HG03469 (cell line): ENCODE results near the gene NFS1.
"Not testable (repeated sequence)": the region's sequence is repeated elsewhere in the genome, so short reads cannot be mapped to it uniquely, and the experiment has no call there.

Source experiments
- ATAC-seq: cut with Tn5 transposase; IDR thresholded peaks from one replicate; pipeline ENCODE4 v1.9.1; 2021; ENCODE audit warnings: mild to moderate bottlenecking, moderate library complexity, moderate number of reproducible peaks; ENCODE audit not compliant: unreplicated experiment

The NFS1 gene

GRCh38 chr20:35729836-35730582 is 30.9 kb upstream of the NFS1 start:
- ATAC-seq = no peak

- no peak for ATAC-seq
These were observed 30.2 kb upstream of the NFS1 start for GRCh38 chr20:35729283-35729807.

- ATAC-seq = no peak
These were observed 27.9 kb upstream of the NFS1 start for GRCh38 chr20:35726842-35727711.

- no peak for ATAC-seq
These were observed 25.4 kb upstream of the NFS1 start for GRCh38 chr20:35724321-35725230.

GRCh38 chr20:35723652-35724320 is 24.6 kb upstream of the NFS1 start:
- not testable (repeated sequence) for ATAC-seq

- not testable (repeated sequence) for ATAC-seq
These were observed 24.1 kb upstream of the NFS1 start for GRCh38 chr20:35723275-35723639.

GRCh38 chr20:35721621-35722020 is 22.5 kb upstream of the NFS1 start:
- ATAC-seq = no peak

GRCh38 chr20:35721219-35721618 is 22.1 kb upstream of the NFS1 start:
- no peak for ATAC-seq

GRCh38 chr20:35720165-35721123 is 21.3 kb upstream of the NFS1 start:
- ATAC-seq = no peak

- ATAC-seq = no peak
These were observed 20.6 kb upstream of the NFS1 start for GRCh38 chr20:35719717-35720116.

- no peak for ATAC-seq
These were observed 20.0 kb upstream of the NFS1 start for GRCh38 chr20:35718972-35719635.

GRCh38 chr20:35718321-35718720 is 19.2 kb upstream of the NFS1 start:
- not testable (repeated sequence) for ATAC-seq

- no peak for ATAC-seq
These were observed 17.2 kb upstream of the NFS1 start for GRCh38 chr20:35716330-35716729.

- ATAC-seq = no peak
These were observed 16.5 kb upstream of the NFS1 start for GRCh38 chr20:35715652-35716051.

GRCh38 chr20:35714127-35714526 is 15.0 kb upstream of the NFS1 start:
- ATAC-seq = no peak

- not testable (repeated sequence) for ATAC-seq
These were observed 14.0 kb upstream of the NFS1 start for GRCh38 chr20:35713120-35713519.

GRCh38 chr20:35711588-35712209 is 12.5 kb upstream of the NFS1 start:
- ATAC-seq = no peak
